MM.1S (cell line): Measurements from ENCODE around the gene MFSD6L.

Experiments used
- DNase-seq: peaks from one replicate; pipeline ENCODE4 v3.0.0-alpha.2; 2015
- H2AFZ ChIP-seq: fragments of 300-600 bp; sonication (generic); 2 replicates; pipeline ENCODE4 v1.6.0; 2016; ENCODE audit warnings: antibody characterized with exemption, low read length
- H3F3A ChIP-seq: fragments of 300-600 bp; sonication (generic); 2 replicates; pipeline ENCODE4 v1.6.1; 2016; ENCODE audit warnings: mild to moderate bottlenecking, antibody characterized with exemption, low read length, moderate library complexity, mixed read lengths; ENCODE audit not compliant: insufficient read depth
- H3K27ac ChIP-seq: fragments of 300-600 bp; sonication (generic); 2 replicates; pipeline ENCODE4 v1.5.1; 2016; ENCODE audit warnings: mild to moderate bottlenecking, low read length
- H3K27me3 ChIP-seq: fragments of 300-600 bp; sonication (generic); replicated peaks from 2 replicates; pipeline ENCODE4 v1.6.0; 2016; ENCODE audit warnings: low read length; ENCODE audit not compliant: insufficient read depth
- H3K36me3 ChIP-seq: fragments of 300-600 bp; sonication (generic); replicated peaks from 2 replicates; pipeline ENCODE4 v1.6.1; 2016; ENCODE audit warnings: mild to moderate bottlenecking, low read length, mixed read lengths; ENCODE audit not compliant: insufficient read depth
- H3K4me1 ChIP-seq: fragments of 300-600 bp; sonication (generic); 2 replicates; pipeline ENCODE4 v1.6.1; 2016; ENCODE audit warnings: low read length, mixed read lengths
- H3K4me2 ChIP-seq: fragments of 300-600 bp; sonication (generic); 2 replicates; pipeline ENCODE4 v1.6.0; 2016; ENCODE audit warnings: low read depth, low read length
- H3K4me3 ChIP-seq: fragments of 300-600 bp; sonication (generic); 2 replicates; pipeline ENCODE4 v1.5.1; 2016; ENCODE audit warnings: low read length, mixed read lengths
- H3K79me2 ChIP-seq: fragments of 300-600 bp; sonication (generic); 2 replicates; pipeline ENCODE4 v1.6.1; 2016; ENCODE audit warnings: mixed run types, low read length, mixed read lengths
- H3K9ac ChIP-seq: fragments of 300-600 bp; sonication (generic); 2 replicates; pipeline ENCODE4 v1.6.1; 2016; ENCODE audit warnings: low read length, mixed read lengths
- H3K9me2 ChIP-seq: fragments of 300-600 bp; sonication (generic); replicated peaks from 2 replicates; pipeline ENCODE4 v1.6.1; 2016; ENCODE audit warnings: mild to moderate bottlenecking, low read length, mixed read lengths; ENCODE audit not compliant: insufficient read depth
- H3K9me3 ChIP-seq: fragments of 300-600 bp; sonication (generic); replicated peaks from 2 replicates; pipeline ENCODE4 v1.6.1; 2016; ENCODE audit warnings: mild to moderate bottlenecking, low read length, mixed read lengths; ENCODE audit not compliant: insufficient read depth
- H4K20me1 ChIP-seq: fragments of 300-600 bp; sonication (generic); 2 replicates; pipeline ENCODE4 v1.6.1; 2016; ENCODE audit warnings: mild to moderate bottlenecking, low read length, moderate library complexity, mixed read lengths; ENCODE audit not compliant: insufficient read depth
- EZH2 ChIP-seq: fragments of 300-600 bp; sonication (generic); optimal IDR thresholded peaks from 2 replicates; pipeline ENCODE3; 2017; ENCODE audit warnings: low read depth, mild to moderate bottlenecking, antibody characterized with exemption, low read length, mixed read lengths
- EZH2phosphoT487 ChIP-seq: fragments of 300-600 bp; sonication (generic); IDR thresholded peaks from 2 replicates; pipeline ENCODE4 v1.6.1; 2018; ENCODE audit warnings: antibody characterized with exemption, low read length
- TF ChIP-seq, protein P1 (sequence below): fragments of 300-600 bp; sonication (generic); IDR thresholded peaks from 2 replicates; pipeline ENCODE4 v1.5.1; 2016; ENCODE audit warnings: antibody characterized with exemption, low read length, mixed read lengths

Gene MFSD6L

DNA sequence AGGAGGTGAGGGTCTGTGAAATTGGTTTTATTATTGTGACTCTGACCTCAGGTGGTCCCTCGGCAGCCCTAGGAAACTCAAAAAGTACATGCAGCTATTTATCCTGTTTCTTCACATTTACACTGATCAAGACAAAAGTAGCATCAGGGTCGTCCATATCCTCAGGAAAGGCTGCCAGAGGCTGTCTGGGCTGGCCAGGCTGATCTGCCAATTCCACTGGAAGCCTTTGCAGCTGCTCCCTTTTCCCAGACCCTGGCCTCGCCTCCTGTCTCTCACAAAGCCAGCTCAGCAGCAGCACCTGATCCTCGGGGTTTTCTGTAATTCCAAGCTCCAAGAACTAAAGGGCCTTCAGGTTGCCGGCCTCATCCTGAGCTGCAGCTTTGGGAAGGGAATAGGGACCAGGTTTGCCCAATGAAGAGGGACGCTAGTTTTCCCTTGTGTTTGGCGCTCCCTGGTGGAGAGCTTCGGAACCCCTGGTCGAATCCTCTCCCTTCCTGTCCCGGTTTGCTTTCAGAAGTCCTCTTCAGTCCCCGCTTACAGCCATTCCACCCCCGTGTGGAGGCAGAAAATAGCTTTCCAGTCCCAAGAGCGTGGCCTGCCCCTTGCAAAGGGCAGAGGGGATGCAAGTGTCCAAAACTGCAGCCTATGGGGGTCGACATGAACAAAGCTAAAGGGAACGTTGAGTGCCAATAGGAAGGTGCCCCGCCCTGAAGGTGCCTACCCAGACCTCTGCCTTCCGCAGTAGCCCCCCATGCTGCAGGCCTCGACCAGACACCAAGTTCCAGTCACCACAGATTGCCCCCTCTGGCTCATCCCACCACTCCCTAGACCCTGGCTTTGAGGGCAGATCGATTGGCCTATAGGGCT lies 13.4 kb downstream of the MFSD6L start:
- Histone ChIP-seq H3K9me3 (no peaks in the 10 kb centered on the region), H3K4me1 (no peaks in the 10 kb centered on the region), H3K9me2 (no peaks in the 10 kb centered on the region), H2AFZ (peak overlapping the region; percentile 59), H3K4me3 (no peak overlapping the region), H3F3A (no peaks in the 10 kb centered on the region), H3K4me2 (peak overlapping the region; percentile 13; the same call in 1 of the 2 replicates), H3K27ac (no peak overlapping the region), H3K79me2 (no peaks in the 10 kb centered on the region), H3K36me3 (no peaks in the 10 kb centered on the region), H3K27me3 (no peaks in the 10 kb centered on the region), H4K20me1 (no peaks in the 10 kb centered on the region), H3K9ac (no peak overlapping the region)
- TF ChIP-seq, protein P1, sequence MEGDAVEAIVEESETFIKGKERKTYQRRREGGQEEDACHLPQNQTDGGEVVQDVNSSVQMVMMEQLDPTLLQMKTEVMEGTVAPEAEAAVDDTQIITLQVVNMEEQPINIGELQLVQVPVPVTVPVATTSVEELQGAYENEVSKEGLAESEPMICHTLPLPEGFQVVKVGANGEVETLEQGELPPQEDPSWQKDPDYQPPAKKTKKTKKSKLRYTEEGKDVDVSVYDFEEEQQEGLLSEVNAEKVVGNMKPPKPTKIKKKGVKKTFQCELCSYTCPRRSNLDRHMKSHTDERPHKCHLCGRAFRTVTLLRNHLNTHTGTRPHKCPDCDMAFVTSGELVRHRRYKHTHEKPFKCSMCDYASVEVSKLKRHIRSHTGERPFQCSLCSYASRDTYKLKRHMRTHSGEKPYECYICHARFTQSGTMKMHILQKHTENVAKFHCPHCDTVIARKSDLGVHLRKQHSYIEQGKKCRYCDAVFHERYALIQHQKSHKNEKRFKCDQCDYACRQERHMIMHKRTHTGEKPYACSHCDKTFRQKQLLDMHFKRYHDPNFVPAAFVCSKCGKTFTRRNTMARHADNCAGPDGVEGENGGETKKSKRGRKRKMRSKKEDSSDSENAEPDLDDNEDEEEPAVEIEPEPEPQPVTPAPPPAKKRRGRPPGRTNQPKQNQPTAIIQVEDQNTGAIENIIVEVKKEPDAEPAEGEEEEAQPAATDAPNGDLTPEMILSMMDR = peak; percentile 86
- no peak for TF ChIP-seq EZH2
- peak; percentile 53 for DNase-seq

DNA sequence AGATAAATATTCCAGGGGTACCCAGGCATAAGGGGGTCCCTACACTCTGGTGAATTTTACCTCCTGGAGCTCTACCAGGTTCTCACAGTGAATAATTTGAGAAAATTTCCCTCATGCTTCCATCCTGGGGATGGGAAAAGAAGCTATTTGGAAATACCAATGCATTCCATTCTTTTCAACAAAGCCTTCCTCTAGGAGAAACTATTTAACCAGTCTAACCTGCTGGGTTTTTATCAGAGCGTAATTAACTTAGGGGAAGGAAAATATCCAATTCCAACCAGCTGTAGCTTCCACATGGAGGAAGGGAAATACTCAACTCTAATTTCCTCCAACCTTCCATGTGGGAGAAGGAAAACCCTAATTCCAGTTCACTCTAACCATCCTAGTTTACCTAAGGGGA lies 17.0 kb downstream of the MFSD6L start:
- H3K79me2 ChIP-seq = no peaks in the 10 kb centered on the region
- no peaks in the 10 kb centered on the region for H3K4me1 ChIP-seq
- H3K27me3 ChIP-seq = no peaks in the 10 kb centered on the region
- H3K4me3 ChIP-seq = no peak overlapping the region
- no peak overlapping the region for H3K27ac ChIP-seq
- H2AFZ ChIP-seq = no peak overlapping the region
- TF ChIP-seq EZH2 (no peak), EZH2phosphoT487 (no peak)
- TF ChIP-seq, protein P1 = no peak
- H3F3A ChIP-seq = no peaks in the 10 kb centered on the region
- DNase-seq = no peak
- H3K9me2 ChIP-seq = no peaks in the 10 kb centered on the region
- H3K9ac ChIP-seq = no peak overlapping the region
- H3K4me2 ChIP-seq = no peak overlapping the region
- H3K9me3 ChIP-seq = no peaks in the 10 kb centered on the region
- H3K36me3 ChIP-seq = no peaks in the 10 kb centered on the region
- no peaks in the 10 kb centered on the region for H4K20me1 ChIP-seq

DNA sequence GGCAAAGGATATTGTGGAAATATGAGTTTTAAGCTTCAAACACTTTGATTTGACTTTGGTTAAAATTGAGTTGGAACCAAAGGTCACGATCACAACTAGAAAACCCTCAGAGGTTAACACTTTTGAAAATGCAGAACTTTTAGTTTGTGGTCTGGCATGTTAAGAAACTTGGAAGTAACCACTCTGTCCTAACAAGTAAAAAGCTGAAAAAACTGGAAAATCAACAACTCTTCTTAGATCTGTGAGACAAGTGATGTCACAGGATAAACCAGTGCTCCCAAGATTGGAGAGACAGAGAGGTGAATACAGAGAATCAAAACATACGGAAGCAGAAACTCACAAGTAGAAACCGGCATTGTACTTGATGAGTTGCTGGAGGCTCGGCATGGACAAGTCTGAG lies 17.4 kb downstream of the MFSD6L start:
- no peak overlapping the region for H3K9ac ChIP-seq
- H2AFZ ChIP-seq = no peak overlapping the region
- H3K9me3 ChIP-seq = no peaks in the 10 kb centered on the region

More for the DNA sequence above, 17.4 kb downstream of the MFSD6L start:
- TF ChIP-seq, protein P1 = no peak
- TF ChIP-seq EZH2 (no peak), EZH2phosphoT487 (no peak)
- Histone ChIP-seq H3K9me2 (no peaks in the 10 kb centered on the region), H3K27me3 (no peaks in the 10 kb centered on the region), H3K4me1 (no peaks in the 10 kb centered on the region), H3K79me2 (no peaks in the 10 kb centered on the region), H4K20me1 (no peaks in the 10 kb centered on the region), H3K4me3 (no peak overlapping the region), H3K36me3 (no peaks in the 10 kb centered on the region), H3F3A (no peaks in the 10 kb centered on the region), H3K4me2 (no peak overlapping the region), H3K27ac (no peak overlapping the region)
- no peak for DNase-seq
